DND-41 (cell line): Measurements from ENCODE around the gene DCLK2.

ENCODE experiments used
- ATAC-seq: fragments of 200-7000 bp; cut with Tn5 transposase; 3 replicates; pipeline ENCODE4 v1.9.1; 2021; ENCODE audit warnings: low read depth; ENCODE audit not compliant: insufficient read depth
- DNase-seq: peaks from one replicate; pipeline ENCODE4 v3.0.0-alpha.2; 2020
- H2AFZ ChIP-seq: 2 replicates; pipeline ENCODE4 v1.6.0; 2012; ENCODE audit warnings: low read depth, low read length
- H3K27ac ChIP-seq: 2 replicates; pipeline ENCODE4 v1.5.1; 2012; ENCODE audit warnings: low read length, inconsistent platforms
- H3K27me3 ChIP-seq: fragments of 200-600 bp; sonication (generic); 2 replicates; pipeline ENCODE4 v1.6.0; 2012; ENCODE audit warnings: low read length, mild to moderate bottlenecking, inconsistent platforms; ENCODE audit not compliant: insufficient read depth, poor library complexity
- H3K36me3 ChIP-seq: 2 replicates; pipeline ENCODE4 v1.5.1; 2012; ENCODE audit warnings: low read length, inconsistent platforms; ENCODE audit not compliant: insufficient read depth
- H3K4me1 ChIP-seq: 2 replicates; pipeline ENCODE4 v1.5.1; 2012; ENCODE audit warnings: mild to moderate bottlenecking, low read length; ENCODE audit not compliant: insufficient read depth
- H3K4me2 ChIP-seq: 2 replicates; pipeline ENCODE4 v1.6.0; 2012; ENCODE audit warnings: mild to moderate bottlenecking, moderate library complexity, low read length, inconsistent platforms; ENCODE audit not compliant: insufficient read depth
- H3K4me3 ChIP-seq, 2 experiments: fragments of 200-600 bp in 1 of 2; shearing (Covaris generic) in 1 of 2; 2 replicates each; pipeline ENCODE4 v1.5.1; 2012 to 2016; ENCODE audit warnings: inconsistent platforms in 2 of 2, low read length in 2 of 2, mild to moderate bottlenecking in 2 of 2, low read depth in 1 of 2, moderate library complexity in 1 of 2
- H3K79me2 ChIP-seq: 2 replicates; pipeline ENCODE4 v1.6.0; 2012; ENCODE audit warnings: low read length, inconsistent platforms; ENCODE audit not compliant: insufficient read depth
- H3K9ac ChIP-seq: 2 replicates; pipeline ENCODE4 v1.6.0; 2012; ENCODE audit warnings: low read depth, mild to moderate bottlenecking, inconsistent platforms, low read length, moderate library complexity
- H3K9me3 ChIP-seq: 2 replicates; pipeline ENCODE4 v1.5.1; 2012; ENCODE audit warnings: low read length, moderate library complexity, mild to moderate bottlenecking, inconsistent platforms; ENCODE audit not compliant: insufficient read depth, severe bottlenecking
- H4K20me1 ChIP-seq: 2 replicates; pipeline ENCODE4 v1.6.0; 2012; ENCODE audit warnings: low read length; ENCODE audit not compliant: insufficient read depth
- CTCF ChIP-seq: IDR thresholded peaks from 2 replicates; pipeline ENCODE4 v1.5.1; 2012; ENCODE audit warnings: borderline replicate concordance, low read length, moderate library complexity, mild to moderate bottlenecking; ENCODE audit not compliant: poor library complexity, severe bottlenecking; ENCODE audit errors: extremely low read depth
- EZH2 ChIP-seq: IDR thresholded peaks from 3 replicates; pipeline ENCODE4 v1.6.1; 2012; ENCODE audit warnings: borderline replicate concordance, low read depth, mild to moderate bottlenecking, moderate library complexity, low read length, inconsistent platforms; ENCODE audit not compliant: severe bottlenecking

DCLK2 gene

DNA sequence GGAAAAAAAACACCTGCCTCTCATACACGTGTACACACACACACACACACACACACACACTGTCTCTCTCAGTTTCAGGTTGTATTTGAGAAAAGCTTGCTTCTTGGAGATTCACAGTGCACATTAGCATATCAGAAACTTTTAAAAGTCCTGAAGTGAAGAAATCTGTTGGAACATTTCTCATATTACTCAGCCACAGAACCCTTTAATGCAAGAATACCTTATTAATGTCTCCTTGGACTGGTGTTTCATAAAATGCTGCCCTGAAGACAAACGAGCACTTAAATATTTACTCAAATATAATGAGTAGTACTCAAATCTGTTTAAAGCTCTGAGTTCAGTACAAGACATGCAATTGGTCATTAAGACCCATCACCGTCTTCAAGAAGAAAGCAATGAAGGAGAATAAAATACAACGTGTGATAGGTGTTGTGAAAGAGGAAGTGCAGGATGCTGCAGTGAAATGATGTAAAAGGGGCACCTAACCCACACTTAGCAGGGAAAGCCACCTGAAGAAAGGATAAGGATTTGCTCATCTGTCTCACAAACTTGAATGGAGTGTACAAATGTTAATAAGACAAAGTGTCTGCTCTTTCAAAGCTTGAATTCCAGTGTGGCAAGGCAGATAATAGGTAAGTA lies 57.0 kb downstream of the DCLK2 start:
- H3K9me3 ChIP-seq: no peaks in the 10 kb centered on the region
- H3K9ac ChIP-seq: no peak overlapping the region
- no peaks in the 10 kb centered on the region for H3K79me2 ChIP-seq
- H2AFZ ChIP-seq: no peak overlapping the region
- peaks cover 5% of the 10 kb centered on the region for H3K27me3 ChIP-seq
- no peak for TF ChIP-seq EZH2
- TF ChIP-seq CTCF: no peak
- ATAC-seq: no peak
- H4K20me1 ChIP-seq: no peaks in the 10 kb centered on the region
- H3K4me3 ChIP-seq: no peak overlapping the region
- H3K36me3 ChIP-seq: no peaks in the 10 kb centered on the region
- DNase-seq: no peak
- H3K27ac ChIP-seq: no peak overlapping the region
- H3K4me2 ChIP-seq: no peak overlapping the region
- H3K4me1 ChIP-seq: no peaks in the 10 kb centered on the region

DNA sequence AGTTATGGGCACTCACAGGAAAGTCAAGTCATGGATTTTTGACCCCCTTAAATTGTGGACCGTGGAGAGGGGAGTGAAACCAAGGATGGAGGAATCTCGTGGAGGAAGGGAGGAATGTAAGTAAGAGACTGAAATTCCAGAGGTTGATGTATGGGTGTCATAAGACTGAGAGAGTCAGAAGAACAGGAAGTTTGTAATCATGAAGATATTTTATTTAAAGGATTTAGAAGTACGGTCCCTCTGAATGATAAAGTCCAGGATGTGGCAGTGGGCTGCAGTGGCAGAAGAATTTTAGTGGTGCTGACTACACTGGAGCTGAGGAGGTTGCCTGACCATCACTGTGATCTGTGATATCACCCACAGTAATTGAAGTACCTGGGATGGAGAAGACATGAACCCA lies 57.8 kb downstream of the DCLK2 start:
- peaks cover 2% of the 10 kb centered on the region for H3K27me3 ChIP-seq
- no peak overlapping the region for H3K4me3 ChIP-seq
- H3K36me3 ChIP-seq: no peaks in the 10 kb centered on the region
- no peaks in the 10 kb centered on the region for H3K4me1 ChIP-seq
- TF ChIP-seq EZH2 (no peak), CTCF (no peak)
- DNase-seq (no peak), ATAC-seq (no peak)
- no peaks in the 10 kb centered on the region for H4K20me1 ChIP-seq
- H3K4me2 ChIP-seq: no peak overlapping the region
- H3K27ac ChIP-seq: no peak overlapping the region
- H3K9me3 ChIP-seq: no peaks in the 10 kb centered on the region
- no peak overlapping the region for H3K9ac ChIP-seq
- H2AFZ ChIP-seq: no peak overlapping the region
- no peaks in the 10 kb centered on the region for H3K79me2 ChIP-seq

GRCh38 chr4:150136481-150136880 lies 58.2 kb downstream of the DCLK2 start:
- H4K20me1 ChIP-seq: no peaks in the 10 kb centered on the region
- no peak overlapping the region for H3K4me2 ChIP-seq
- H3K27me3 ChIP-seq: peaks cover 2% of the 10 kb centered on the region
- H3K4me1 ChIP-seq: no peaks in the 10 kb centered on the region
- no peak overlapping the region for H2AFZ ChIP-seq
- H3K9ac ChIP-seq: no peak overlapping the region
- no peaks in the 10 kb centered on the region for H3K79me2 ChIP-seq
- TF ChIP-seq CTCF (no peak), EZH2 (no peak)
- H3K27ac ChIP-seq: no peak overlapping the region
- H3K4me3 ChIP-seq: no peak overlapping the region
- no peaks in the 10 kb centered on the region for H3K36me3 ChIP-seq
- DNase-seq: no peak
- H3K9me3 ChIP-seq: no peaks in the 10 kb centered on the region
- ATAC-seq: no peak; the same call in 2 of the 3 replicates

DNA sequence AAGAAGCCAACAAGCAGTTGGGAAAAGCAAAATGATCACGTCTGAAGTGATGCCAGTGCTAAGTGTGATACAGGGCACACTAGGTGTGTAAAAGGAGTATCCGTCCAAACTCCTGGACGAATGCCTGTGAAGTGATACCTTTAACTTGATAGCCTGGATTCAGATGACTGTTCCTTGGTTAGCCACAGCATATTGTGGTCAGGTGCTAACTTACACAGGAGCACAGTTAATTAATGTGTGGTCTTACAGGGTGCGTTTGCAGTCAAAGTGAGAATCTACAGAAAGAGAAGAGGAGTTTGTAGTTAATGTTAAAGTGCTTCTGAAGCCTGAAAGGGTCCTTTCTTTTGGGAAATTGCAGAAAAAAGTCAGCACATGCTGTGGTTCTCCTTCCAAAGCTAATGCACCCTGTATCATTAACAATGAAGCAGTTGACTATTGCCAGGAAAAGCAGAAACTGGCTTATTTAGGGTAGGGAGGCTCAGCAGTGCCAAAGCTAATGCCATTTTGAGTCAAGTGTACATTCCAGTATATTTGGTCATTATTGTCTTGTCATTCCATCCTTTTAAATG lies 61.1 kb downstream of the DCLK2 start:
- TF ChIP-seq EZH2: no peak
- no peak for TF ChIP-seq CTCF
- ATAC-seq (no peak), DNase-seq (no peak)
- Histone ChIP-seq H3K4me1 (no peaks in the 10 kb centered on the region), H3K9me3 (no peaks in the 10 kb centered on the region), H3K9ac (no peak overlapping the region), H3K4me2 (no peak overlapping the region), H3K4me3 (no peak overlapping the region), H3K79me2 (no peaks in the 10 kb centered on the region), H3K27ac (no peak overlapping the region), H4K20me1 (no peaks in the 10 kb centered on the region), H2AFZ (no peak overlapping the region), H3K27me3 (peaks cover 2% of the 10 kb centered on the region), H3K36me3 (no peaks in the 10 kb centered on the region)
